WTC11 (cell line): ENCODE measurements around the gene CDK6.

Source experiments
- CTCF ChIP-seq: fragments of 200-600 bp; IDR thresholded peaks from 2 replicates; pipeline ENCODE4 v1.8.0; 2022; ENCODE audit warnings: antibody characterized with exemption
- FOXP1 ChIP-seq: sonication (generic); formaldehyde crosslinking; IDR thresholded peaks from 2 replicates; pipeline ENCODE4 v1.8.0; 2022; ENCODE audit warnings: missing genetic modification reagents, mild to moderate bottlenecking, moderate library complexity, borderline replicate concordance
- USF2 ChIP-seq: sonication (generic); formaldehyde crosslinking; IDR thresholded peaks from 2 replicates; pipeline ENCODE4 v1.8.1; 2023; ENCODE audit warnings: mild to moderate bottlenecking, missing genetic modification reagents, moderate library complexity
- ZNF232 ChIP-seq: sonication (generic); formaldehyde crosslinking; IDR thresholded peaks from 2 replicates; pipeline ENCODE4 v1.8.0; 2022; ENCODE audit warnings: mild to moderate bottlenecking, missing genetic modification reagents
- ZNF317 ChIP-seq: sonication (generic); formaldehyde crosslinking; IDR thresholded peaks from 2 replicates; pipeline ENCODE4 v1.8.1; 2023; ENCODE audit warnings: low read depth, mild to moderate bottlenecking, moderate library complexity, missing genetic modification reagents, borderline replicate concordance

- TF ChIP-seq CTCF (no peak), ZNF317 (CRISPR knock-in tag) (no peak), USF2 (CRISPR knock-in tag) (no peak), ZNF232 (CRISPR knock-in tag) (no peak), FOXP1 (CRISPR knock-in tag) (no peak)
Measured at GRCh38 chr7:92835261-92835850, 1.0 kb downstream of the CDK6 start.
